AG09319 (cell line): Measurements from ENCODE around the gene L3MBTL4.

Experiments
- DNase-seq: peaks from one replicate; pipeline ENCODE4 v3.0.0-alpha.2; 2010; ENCODE audit warnings: low read depth; ENCODE audit errors: extremely low read depth
- TF ChIP-seq, protein P1 (sequence below): IDR thresholded peaks from 2 replicates; pipeline ENCODE4 v1.5.1; 2011; ENCODE audit warnings: low read depth, mild to moderate bottlenecking, inconsistent platforms, low read length, moderate library complexity

Gene L3MBTL4

GRCh38 chr18:6254456-6254855 lies 160.3 kb downstream of the L3MBTL4 start:
- TF ChIP-seq, protein P1, sequence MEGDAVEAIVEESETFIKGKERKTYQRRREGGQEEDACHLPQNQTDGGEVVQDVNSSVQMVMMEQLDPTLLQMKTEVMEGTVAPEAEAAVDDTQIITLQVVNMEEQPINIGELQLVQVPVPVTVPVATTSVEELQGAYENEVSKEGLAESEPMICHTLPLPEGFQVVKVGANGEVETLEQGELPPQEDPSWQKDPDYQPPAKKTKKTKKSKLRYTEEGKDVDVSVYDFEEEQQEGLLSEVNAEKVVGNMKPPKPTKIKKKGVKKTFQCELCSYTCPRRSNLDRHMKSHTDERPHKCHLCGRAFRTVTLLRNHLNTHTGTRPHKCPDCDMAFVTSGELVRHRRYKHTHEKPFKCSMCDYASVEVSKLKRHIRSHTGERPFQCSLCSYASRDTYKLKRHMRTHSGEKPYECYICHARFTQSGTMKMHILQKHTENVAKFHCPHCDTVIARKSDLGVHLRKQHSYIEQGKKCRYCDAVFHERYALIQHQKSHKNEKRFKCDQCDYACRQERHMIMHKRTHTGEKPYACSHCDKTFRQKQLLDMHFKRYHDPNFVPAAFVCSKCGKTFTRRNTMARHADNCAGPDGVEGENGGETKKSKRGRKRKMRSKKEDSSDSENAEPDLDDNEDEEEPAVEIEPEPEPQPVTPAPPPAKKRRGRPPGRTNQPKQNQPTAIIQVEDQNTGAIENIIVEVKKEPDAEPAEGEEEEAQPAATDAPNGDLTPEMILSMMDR: no peak
- no peak for DNase-seq

DNA sequence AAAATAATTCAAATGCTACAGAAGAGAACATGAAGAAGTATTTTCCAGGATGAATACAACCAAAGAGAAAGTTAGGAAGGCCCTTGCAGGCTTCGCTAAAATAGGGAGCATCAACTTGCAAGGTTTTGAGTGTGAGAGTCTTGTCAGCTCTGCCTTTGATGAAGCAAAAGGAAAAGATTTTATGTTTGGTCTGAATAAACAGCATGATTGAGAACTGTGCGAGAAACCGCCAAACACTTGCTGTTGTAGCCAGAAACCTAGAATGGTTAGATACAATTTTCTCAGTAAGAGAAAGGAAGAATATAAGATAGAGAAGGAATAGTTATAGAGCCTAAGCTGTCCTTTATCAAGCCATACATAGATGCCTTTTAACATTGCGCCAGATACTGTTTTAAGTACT lies 163.6 kb downstream of the L3MBTL4 start:
- TF ChIP-seq, protein P1: no peak
- no peak for DNase-seq

GRCh38 chr18:6249788-6250187 lies 164.9 kb downstream of the L3MBTL4 start:
- DNase-seq: no peak
- TF ChIP-seq, protein P1: no peak

- no peak for DNase-seq
- TF ChIP-seq, protein P1: no peak
These were observed 165.5 kb downstream of the L3MBTL4 start for GRCh38 chr18:6249170-6249569.

DNA sequence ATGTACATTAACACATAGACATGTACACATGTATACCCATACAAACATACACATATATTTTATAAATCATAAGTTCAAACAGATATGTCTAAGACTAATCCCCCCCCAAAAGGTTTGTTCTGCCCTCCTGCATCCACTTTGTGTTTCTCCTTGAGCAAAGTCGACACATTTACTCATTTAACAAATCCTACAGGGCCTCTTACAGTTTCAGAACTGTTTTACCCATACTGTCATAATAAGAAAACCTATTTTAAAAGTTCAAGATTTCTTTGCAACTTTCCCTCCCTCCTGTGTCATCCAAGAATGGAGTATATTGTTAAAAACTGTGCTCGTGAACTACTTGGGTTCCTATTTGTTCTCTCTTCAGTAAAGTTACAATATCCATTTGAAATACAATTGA lies 166.7 kb downstream of the L3MBTL4 start:
- DNase-seq: no peak
- TF ChIP-seq, protein P1: no peak

GRCh38 chr18:6242004-6242403 lies 172.7 kb downstream of the L3MBTL4 start:
- DNase-seq: no peak
- TF ChIP-seq, protein P1: no peak

DNA sequence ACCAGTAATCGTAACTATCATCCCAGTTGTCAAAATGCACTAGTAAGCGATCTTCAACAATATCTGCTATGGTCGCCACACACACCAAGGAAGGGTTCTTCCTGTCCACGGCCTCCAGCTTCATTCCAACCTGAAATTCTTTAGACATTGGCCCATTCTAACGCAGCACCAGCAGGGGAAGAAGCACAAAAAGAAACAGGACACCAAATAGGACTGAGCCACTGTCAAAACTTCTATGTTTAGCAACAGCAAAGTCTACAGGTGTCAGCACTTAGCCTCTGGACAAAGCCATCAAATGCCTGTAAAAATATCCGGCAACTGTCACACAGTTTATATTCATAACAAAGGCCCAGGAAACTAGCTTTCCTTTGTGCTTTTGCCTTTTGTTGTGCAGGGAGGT lies 175.0 kb downstream of the L3MBTL4 start:
- DNase-seq: no peak
- TF ChIP-seq, protein P1: no peak

GRCh38 chr18:6236258-6236657 lies 178.5 kb downstream of the L3MBTL4 start:
- no peak for DNase-seq
- TF ChIP-seq, protein P1: no peak
